Endothelial cell of umbilical vein (primary cell): ENCODE results near the gene RAB7B. TPM values are rescaled to one million over a fixed set of nuclear protein-coding genes. Genes with fewer than 3 reads are reported as not detected.

Source experiments
- BruUV-seq: library from RNA; stranded (reverse); fragments of 400-500 nt; replicated peaks from 2 replicates; lab custom pipeline; 2021; lab: Mats Ljungman, UMichigan
- CTCF ChIA-PET: fragments of 300-600, 350-600 bp; sonication (Branson Sonifier 250); formaldehyde crosslinking; loops from one replicate; lab custom pipeline; 2021; ENCODE audit warnings: antibody characterized with exemption, inconsistent platforms; lab: Charles Lee
- POLR2A ChIA-PET: fragments of 300-600, 350-600 bp; sonication (Branson Sonifier 250); formaldehyde crosslinking; loops from one replicate; lab custom pipeline; 2021; ENCODE audit warnings: antibody characterized with exemption, inconsistent platforms; lab: Charles Lee
- DNase-seq: peaks from one replicate; pipeline ENCODE4 v3.0.0-alpha.2; 2011; ENCODE audit warnings: low read depth, low spot score
- FAIRE-seq: peaks from 2 replicates; lab custom pipeline; 2011; peaks lifted over from hg19 to GRCh38; lab: Jason Lieb, UNC
- H2AFZ ChIP-seq: 2 replicates; pipeline ENCODE4 v1.6.0; 2012; ENCODE audit warnings: low read depth, low read length, control low read depth, inconsistent platforms
- H3K27ac ChIP-seq: 2 replicates; pipeline ENCODE4 v1.5.1; 2011; ENCODE audit warnings: low read depth, mild to moderate bottlenecking, control low read depth, low read length, moderate library complexity; ENCODE audit not compliant: insufficient read depth
- H3K27me3 ChIP-seq, 2 experiments: 2 replicates each; pipeline versions ENCODE4 v1.6.0 to v1.6.1; 2011; ENCODE audit warnings: low read length in 2 of 2, mixed read lengths in 1 of 2; ENCODE audit not compliant: control insufficient read depth in 2 of 2, insufficient read depth in 2 of 2
- H3K36me3 ChIP-seq, 2 experiments: 2 replicates in 1 of 2; 3 replicates in 1 of 2; pipeline ENCODE4 v1.5.1; 2011; ENCODE audit warnings: low read length in 2 of 2, mild to moderate bottlenecking in 1 of 2, moderate library complexity in 1 of 2; ENCODE audit not compliant: control insufficient read depth in 2 of 2, insufficient read depth in 2 of 2; ENCODE audit errors: extremely low read depth in 1 of 2
- H3K4me1 ChIP-seq: 3 replicates; pipeline ENCODE4 v1.5.1; 2011; ENCODE audit warnings: mild to moderate bottlenecking, low read length; ENCODE audit not compliant: control insufficient read depth, insufficient read depth; ENCODE audit errors: extremely low read depth
- H3K4me2 ChIP-seq: 2 replicates; pipeline ENCODE4 v1.6.1; 2011; ENCODE audit warnings: low read length, control low read depth, mixed read lengths; ENCODE audit not compliant: insufficient read depth
- H3K4me3 ChIP-seq, 3 experiments: fragments of 200-600 bp in 1 of 3; sonication (generic), shearing (Covaris generic) in 1 of 3; replicated peaks in 1 of 3; 2 replicates each; pipeline ENCODE4 v1.5.1; 2011 to 2016; ENCODE audit warnings: control low read depth in 3 of 3, low read length in 3 of 3, mild to moderate bottlenecking in 2 of 3, inconsistent platforms in 1 of 3, low read depth in 1 of 3, moderate library complexity in 1 of 3; ENCODE audit not compliant: insufficient read depth in 1 of 3
- H3K79me2 ChIP-seq: 2 replicates; pipeline ENCODE4 v1.6.0; 2012; ENCODE audit warnings: low read length, inconsistent platforms; ENCODE audit not compliant: control insufficient read depth, insufficient read depth
- H3K9ac ChIP-seq: replicated peaks from 2 replicates; pipeline ENCODE3; 2011; ENCODE audit warnings: low read length, control low read depth; ENCODE audit not compliant: insufficient read depth; ENCODE audit errors: extremely low read depth
- H3K9me1 ChIP-seq: replicated peaks from 3 replicates; pipeline ENCODE4 v1.6.0; 2011; ENCODE audit warnings: mild to moderate bottlenecking, low read length; ENCODE audit not compliant: control insufficient read depth, insufficient read depth; ENCODE audit errors: extremely low read depth
- H3K9me3 ChIP-seq: replicated peaks from 2 replicates; pipeline ENCODE4 v1.5.1; 2012; ENCODE audit warnings: low read length, inconsistent platforms; ENCODE audit not compliant: control insufficient read depth, insufficient read depth
- H4K20me1 ChIP-seq: replicated peaks from 2 replicates; pipeline ENCODE3; 2011; ENCODE audit warnings: mild to moderate bottlenecking, low read length; ENCODE audit not compliant: control insufficient read depth, insufficient read depth; ENCODE audit errors: extremely low read depth
- EZH2 ChIP-seq: IDR thresholded peaks from 2 replicates; pipeline ENCODE4 v1.6.1; 2012; ENCODE audit warnings: borderline replicate concordance, low read depth, mild to moderate bottlenecking, moderate library complexity, low read length, inconsistent platforms; ENCODE audit not compliant: severe bottlenecking
- FOS ChIP-seq: IDR thresholded peaks from 2 replicates; pipeline ENCODE4 v1.6.1; 2011; ENCODE audit warnings: mild to moderate bottlenecking, low read length, moderate library complexity, borderline replicate concordance; ENCODE audit not compliant: insufficient read depth
- GATA2 ChIP-seq: IDR thresholded peaks from 2 replicates; pipeline ENCODE4 v1.7.0; 2011; ENCODE audit warnings: low read depth, mild to moderate bottlenecking, moderate library complexity, mixed read lengths, low read length; ENCODE audit not compliant: insufficient read length, insufficient read depth
- JUN ChIP-seq: IDR thresholded peaks from 2 replicates; pipeline ENCODE4 v1.6.1; 2011; ENCODE audit warnings: borderline replicate concordance, low read depth; ENCODE audit not compliant: insufficient read length, insufficient read depth
- MYC ChIP-seq: IDR thresholded peaks from one replicate; pipeline ENCODE4 v1.6.1; 2011; ENCODE audit warnings: mild to moderate bottlenecking, low read depth, low read length
- POLR2A ChIP-seq: IDR thresholded peaks from 2 replicates; pipeline ENCODE4 v1.6.1; 2012; ENCODE audit warnings: low read depth, mild to moderate bottlenecking, control low read depth, low read length
- POLR2AphosphoS5 ChIP-seq: IDR thresholded peaks from 2 replicates; pipeline ENCODE4 v1.6.1; 2012; ENCODE audit warnings: low read depth, mild to moderate bottlenecking, control low read depth, low read length, moderate library complexity; ENCODE audit not compliant: insufficient read depth
- dilution Hi-C: fragments of 300-500 bp; cut with MboI; formaldehyde crosslinking; loops from one replicate; pipeline ENCODE4 v1.15.0; 2019; ENCODE audit warnings: low sequenced_read_pairs; ENCODE audit not compliant: extremely low pct_ligation_motif_present
- intact Hi-C: fragments of 100-400 bp; cut with micrococcal nuclease; formaldehyde crosslinking; loops from one replicate; pipeline ENCODE4 v1.10.0; 2022
- polyA plus RNA-seq, 4 experiments: library from polyadenylated mRNA; depleted of rRNA in 3 of 4; stranded (reverse) in 3 of 4; unstranded in 1 of 4; fragments of >200 nt; gene quantifications; 2 replicates each; pipeline versions ENCODE4 v1.2.1 to v1.2.3, GENCODE V29; 2011 to 2012; ENCODE audit warnings: missing spikeins in 1 of 4
- total RNA-seq: library from RNA; stranded (reverse); gene quantifications from 2 replicates; pipeline ENCODE4 v1.2.3, GENCODE V29; 2021
- TF ChIP-seq, protein P1 (sequence below), 2 donors: IDR thresholded peaks; 1 replicate in 1 of 2; 2 replicates in 1 of 2; pipeline ENCODE4 v1.5.1; 2011; ENCODE audit warnings: low read length in 2 of 2, mild to moderate bottlenecking in 2 of 2, moderate library complexity in 2 of 2, control low read depth in 1 of 2, inconsistent platforms in 1 of 2, low read depth in 1 of 2; ENCODE audit not compliant: insufficient read depth in 1 of 2; ENCODE audit errors: extremely low read depth in 1 of 2
- TF ChIP-seq, protein P2 (sequence below): IDR thresholded peaks from 2 replicates; pipeline ENCODE4 v1.6.1; 2011; ENCODE audit not compliant: insufficient read depth, insufficient read length

RAB7B gene
- total and polyA plus RNA-seq, 2 donors (not counting 3 experiments of a cell fraction or from before 2014, with no cell fraction given): 0.15 TPM; not detected in 1

DNA sequence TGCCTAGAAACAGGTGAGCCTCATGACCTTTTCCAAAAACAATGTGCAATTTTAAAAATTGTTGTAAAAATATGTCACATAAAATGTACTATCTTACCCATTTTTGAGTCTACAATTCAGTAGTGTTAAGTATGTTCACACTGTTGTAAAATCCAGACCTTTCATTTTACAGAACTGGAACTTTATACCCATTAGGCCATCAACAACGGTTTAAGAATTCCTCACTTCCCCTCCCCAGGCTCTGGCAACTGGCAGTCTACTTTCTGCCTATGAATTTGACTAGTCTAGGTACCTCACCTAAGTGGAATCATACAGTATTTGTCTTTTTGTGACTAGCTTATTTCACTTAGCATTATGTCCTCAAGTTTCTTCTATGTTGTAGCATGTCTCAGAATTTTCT, 11.9 kb upstream of the RAB7B start:
- TF ChIP-seq POLR2AphosphoS5 (no peak), FOS (no peak), EZH2 (no peak), GATA2 (no peak), POLR2A (no peak), MYC (no peak), JUN (no peak)
- TF ChIP-seq, protein P1, sequence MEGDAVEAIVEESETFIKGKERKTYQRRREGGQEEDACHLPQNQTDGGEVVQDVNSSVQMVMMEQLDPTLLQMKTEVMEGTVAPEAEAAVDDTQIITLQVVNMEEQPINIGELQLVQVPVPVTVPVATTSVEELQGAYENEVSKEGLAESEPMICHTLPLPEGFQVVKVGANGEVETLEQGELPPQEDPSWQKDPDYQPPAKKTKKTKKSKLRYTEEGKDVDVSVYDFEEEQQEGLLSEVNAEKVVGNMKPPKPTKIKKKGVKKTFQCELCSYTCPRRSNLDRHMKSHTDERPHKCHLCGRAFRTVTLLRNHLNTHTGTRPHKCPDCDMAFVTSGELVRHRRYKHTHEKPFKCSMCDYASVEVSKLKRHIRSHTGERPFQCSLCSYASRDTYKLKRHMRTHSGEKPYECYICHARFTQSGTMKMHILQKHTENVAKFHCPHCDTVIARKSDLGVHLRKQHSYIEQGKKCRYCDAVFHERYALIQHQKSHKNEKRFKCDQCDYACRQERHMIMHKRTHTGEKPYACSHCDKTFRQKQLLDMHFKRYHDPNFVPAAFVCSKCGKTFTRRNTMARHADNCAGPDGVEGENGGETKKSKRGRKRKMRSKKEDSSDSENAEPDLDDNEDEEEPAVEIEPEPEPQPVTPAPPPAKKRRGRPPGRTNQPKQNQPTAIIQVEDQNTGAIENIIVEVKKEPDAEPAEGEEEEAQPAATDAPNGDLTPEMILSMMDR (IDR thresholded peaks at IDR 0.05; ENCODE audit: extremely low read depth in 1 of 2, insufficient read depth in 1 of 2, low read depth in 1 of 2, low read length in 2 of 2): no peak
- TF ChIP-seq, protein P2, sequence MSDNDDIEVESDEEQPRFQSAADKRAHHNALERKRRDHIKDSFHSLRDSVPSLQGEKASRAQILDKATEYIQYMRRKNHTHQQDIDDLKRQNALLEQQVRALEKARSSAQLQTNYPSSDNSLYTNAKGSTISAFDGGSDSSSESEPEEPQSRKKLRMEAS: no peak
- H3K4me3 ChIP-seq: no peak overlapping the region
- no TSS peak for BruUV-seq
- no peaks in the 10 kb centered on the region for H3K9me3 ChIP-seq
- dilution Hi-C loops: no loop called here
- FAIRE-seq: no peak
- ChIA-PET CTCF (interaction anchor here (1.0 to 1.3 kb wide), 5 partner anchors 15 to 96 kb away, joined by 3 to 6 read pairs (median 4); no protein-coding TSS in a partner anchor), POLR2A (no interaction called here)
- DNase-seq: no peak
- intact Hi-C loops: no loop called here
- H3K36me3 ChIP-seq: no peaks in the 10 kb centered on the region
- no peaks in the 10 kb centered on the region for H3K79me2 ChIP-seq
- H3K4me2 ChIP-seq: no peak overlapping the region
- H3K9ac ChIP-seq: no peak overlapping the region
- H3K27ac ChIP-seq: no peak overlapping the region
- no peaks in the 10 kb centered on the region for H3K9me1 ChIP-seq
- no peak overlapping the region for H2AFZ ChIP-seq
- H3K4me1 ChIP-seq: no peaks in the 10 kb centered on the region
- H4K20me1 ChIP-seq: no peaks in the 10 kb centered on the region
- H3K27me3 ChIP-seq: peaks cover 0 to 1% of the 10 kb centered on the region in 2 experiments
